ENCODE measurements around the gene SLC44A2.

SLC44A2 gene

DNA sequence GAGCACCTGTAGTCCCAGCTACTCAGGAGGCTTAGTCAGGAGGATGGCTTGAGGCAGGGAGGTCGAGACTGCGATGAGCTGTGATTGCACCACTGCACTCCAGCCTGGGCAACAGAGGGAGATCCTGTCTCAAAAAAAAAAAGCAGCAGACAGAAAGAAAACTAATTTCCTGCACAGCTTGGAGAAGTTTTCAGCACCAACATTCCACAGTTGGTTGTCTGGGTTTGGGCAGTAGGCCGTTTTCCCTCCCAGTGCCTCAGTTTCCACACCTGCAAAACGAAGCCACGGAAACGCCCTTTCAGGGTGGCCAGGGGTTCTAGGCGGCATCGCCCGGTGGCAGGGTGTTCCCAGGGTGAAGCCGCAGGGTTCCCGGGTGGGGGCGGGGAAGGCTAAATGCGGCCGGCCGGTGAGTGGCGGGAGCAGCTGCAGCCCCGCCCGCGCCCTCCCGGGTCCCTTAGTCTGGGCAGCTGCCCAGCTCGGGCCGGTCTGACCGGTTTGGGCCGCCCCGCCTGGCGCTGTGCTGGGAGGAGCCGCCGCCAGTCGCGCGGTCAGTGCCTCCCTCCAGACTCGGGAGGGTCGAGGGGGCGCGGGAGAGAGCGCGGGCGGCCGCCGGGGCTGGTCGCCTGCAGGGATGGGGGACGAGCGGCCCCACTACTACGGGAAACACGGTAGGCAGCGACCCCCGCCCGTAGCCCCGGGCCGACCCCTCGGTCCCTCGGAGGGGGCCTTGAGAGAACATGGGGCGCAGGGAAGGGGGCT lies at the start of gene SLC44A2:
TSS of gene SLC44A2 (plus strand) at position 551 of the 759 bp plus-strand sequence. CDS start at position 632, 81 bp downstream.
- no peak for DNase-seq (ENCODE audit: low read depth)

DNA sequence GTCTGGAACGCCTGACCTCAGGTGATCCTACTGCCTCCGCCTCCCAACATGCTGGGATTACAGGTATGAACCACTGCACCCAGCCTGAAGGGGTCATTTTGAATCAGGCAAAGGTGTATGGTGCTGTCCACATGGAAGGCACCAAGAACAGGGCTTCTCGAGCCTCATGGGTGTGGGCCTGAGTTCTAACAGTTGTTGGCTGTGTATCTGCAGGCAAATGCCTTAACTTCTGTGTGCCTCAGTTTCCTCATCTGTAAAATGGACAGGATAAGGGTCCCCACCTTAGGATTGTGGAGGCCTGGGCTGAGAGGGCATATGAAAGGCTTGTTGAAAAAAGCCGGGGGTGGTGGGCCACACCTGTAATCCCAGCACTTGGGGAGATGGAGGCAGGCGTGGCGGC lies 47.4 kb upstream of the SLC44A2 start:
- no peak for DNase-seq (ENCODE audit: low read depth)

DNA sequence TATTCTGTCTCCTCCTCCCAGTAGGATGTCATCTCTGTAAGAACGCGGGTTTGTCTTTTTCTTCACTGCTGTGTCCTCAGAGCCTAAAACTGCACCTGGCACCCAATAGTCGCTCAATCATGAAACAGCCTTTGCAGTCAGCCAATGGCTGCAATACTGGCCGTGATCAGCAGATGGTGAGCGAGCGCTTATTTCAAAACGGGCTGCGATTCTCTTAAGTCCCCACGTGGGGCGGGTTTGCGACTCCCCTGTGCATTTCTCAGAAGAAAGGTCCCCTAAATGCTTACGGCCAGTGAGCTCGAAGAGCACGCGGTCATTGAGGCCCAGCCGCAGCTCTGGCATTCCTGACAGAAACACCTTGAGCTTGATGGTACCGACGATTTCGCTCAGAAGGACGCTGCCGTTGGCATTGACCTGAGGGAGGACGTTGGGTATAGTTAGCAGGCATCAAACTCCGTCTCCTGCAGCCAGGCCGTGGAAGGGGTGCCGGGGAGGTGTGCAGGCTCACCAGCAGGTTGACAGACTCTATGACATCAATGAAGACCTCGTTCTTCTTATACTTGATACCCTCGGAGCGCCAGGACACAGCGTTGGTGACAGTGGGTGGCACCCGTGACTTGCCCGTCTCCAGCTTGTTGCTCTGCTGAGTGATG lies 44.2 kb upstream of the SLC44A2 start:
- peak; percentile 81 for DNase-seq (ENCODE audit: low read depth)

DNA sequence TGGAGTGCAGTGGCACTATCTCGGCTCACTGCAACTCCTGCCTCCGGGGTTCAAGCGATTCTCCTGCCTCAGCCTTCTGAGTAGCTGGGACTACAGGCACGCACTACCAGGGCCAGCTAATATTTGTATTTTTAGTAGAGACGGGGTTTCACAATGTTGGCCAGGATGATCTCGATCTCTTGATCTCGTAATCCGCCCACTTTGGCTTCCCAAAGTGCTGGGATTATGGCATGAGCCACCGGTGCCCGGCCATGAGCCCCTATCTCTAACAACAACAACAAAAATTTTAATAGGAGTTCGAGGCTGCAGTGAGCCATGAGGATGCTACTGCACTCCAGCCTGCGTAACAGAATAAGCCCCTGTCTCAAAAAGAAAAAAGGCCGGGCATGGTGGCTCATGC lies 43.3 kb upstream of the SLC44A2 start:
- no peak for DNase-seq (ENCODE audit: low read depth)

DNA sequence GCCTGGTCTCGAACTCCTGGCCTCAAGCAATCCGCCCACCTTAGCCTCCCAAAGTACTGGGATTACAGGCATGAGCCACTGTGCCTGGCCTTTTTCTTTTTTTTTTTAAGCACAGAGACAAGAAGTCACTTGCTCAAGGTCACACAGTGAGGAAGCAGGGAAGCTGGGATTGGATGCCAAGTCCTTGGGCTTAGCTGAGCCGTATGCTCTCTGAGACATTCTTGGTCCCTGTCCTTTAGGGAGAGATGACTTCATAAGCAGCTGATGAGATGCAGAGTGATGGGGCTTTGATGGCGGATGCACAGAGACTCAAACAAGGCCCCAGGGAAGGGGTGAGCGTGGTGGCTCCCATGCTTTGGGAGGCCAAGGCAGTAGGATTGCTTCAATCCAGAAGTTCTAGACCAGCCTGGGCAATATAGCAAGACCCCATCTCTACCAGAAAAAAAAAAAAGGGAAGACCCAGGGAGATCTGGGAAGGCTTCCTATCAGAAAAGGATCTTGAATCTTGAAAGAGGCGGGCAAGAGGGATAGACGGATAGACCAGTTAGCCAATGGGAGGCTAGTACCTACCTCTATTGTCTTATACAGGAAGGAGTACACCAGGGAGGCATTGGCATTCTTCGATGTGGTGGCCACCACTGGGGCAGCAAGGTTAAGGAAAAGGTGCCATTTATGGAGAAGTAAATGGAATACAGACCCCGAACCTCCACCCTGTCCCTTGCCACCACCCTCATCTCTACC lies 42.1 kb upstream of the SLC44A2 start:
- DNase-seq (ENCODE audit: low read depth): no peak

DNA sequence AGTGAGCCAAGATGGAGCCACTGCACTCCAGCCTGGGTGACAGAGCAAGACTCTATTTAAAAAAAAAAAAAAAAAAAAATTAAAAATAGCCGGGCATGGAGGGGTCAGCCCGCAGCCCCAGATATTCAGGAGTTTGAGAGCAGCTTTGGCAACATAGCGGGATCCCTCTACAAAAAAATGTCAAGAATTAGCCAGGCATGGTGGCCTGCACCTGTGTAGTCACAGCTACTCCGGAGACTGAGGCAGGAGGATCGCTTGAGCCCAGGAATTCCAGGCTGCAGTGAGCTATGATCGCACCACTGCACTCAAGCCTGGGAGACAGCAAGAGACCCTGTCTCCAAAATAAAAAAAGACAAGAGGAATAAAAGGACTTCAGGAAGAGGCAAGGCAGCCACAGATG lies 39.0 kb upstream of the SLC44A2 start:
- no peak for DNase-seq (ENCODE audit: low read depth)

DNA sequence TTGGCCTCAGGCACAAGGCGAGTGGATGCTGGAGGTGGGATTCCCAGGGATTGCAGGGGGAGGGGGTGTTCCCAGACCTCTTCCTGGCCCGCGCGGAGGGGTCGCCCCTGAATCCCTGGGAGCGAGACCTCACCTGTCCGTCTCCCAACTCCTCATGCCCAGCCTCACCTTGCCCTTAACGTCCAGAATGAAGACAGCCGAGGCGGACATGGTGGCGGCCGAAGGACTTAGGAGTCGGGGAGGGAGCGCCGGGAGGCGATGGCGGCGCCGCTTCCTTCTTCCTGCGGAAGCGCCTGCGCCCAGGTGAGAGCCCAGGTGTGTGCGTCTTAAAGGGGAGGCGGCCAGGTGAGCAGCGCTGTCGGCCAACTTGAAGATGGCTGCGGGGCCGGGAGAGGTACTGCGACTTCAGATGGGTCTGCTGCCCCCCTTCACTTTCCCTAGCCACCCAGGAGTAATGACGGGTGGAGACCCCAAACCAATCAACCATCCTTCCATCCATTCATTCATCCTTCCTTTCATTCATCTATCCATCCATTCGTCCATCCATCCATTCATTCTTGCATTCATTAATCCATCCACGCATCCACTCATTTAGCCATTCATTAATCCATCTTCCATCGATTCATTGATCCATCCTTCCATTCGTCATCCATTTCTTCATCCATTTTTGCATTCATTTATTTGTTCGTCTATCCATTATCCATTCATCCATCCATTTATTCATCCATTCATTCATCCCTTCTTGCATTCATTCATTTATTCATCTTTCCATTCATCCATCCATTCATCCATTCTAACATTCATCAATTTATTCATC lies 38.1 kb upstream of the SLC44A2 start, which contains the start of gene AP1M2:
TSS of gene AP1M2 (minus strand) at position 291 of the 817 bp plus-strand sequence. CDS start at position 210, 81 bp downstream.
- no peak for DNase-seq (ENCODE audit: low read depth)

DNA sequence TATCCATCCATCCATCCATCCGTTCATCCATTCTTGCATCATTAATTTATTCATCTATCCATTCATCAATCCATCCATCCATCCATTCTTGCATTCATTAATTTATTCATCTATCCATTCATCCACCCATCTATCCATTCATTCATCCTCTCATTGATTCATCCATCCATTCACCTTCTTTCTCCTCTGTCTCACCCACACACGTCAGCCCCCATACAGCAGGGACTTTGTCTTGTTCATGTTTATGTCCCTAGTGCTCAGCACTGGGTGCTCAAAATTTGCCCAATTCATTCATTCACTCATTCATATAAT lies 37.6 kb upstream of the SLC44A2 start:
- no peak for DNase-seq (ENCODE audit: low read depth)

DNA sequence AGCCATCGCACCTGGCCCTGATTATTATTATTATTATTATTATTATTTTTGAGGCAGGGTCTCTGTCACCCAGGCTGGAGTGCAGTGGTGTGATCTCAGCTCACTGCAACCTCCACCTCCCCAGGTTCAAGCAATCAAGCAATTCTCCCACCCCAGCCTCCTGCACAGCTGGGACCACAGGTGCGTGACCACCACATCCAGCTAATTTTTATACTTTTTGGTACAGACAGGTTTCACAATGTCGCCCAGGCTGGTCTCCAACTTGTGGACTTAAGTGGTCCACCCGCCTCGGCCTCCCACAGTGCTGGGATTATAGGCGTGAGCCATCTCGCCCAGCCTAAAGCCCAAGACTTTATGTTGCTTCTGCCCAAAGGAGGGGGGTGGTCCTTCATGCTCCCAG lies 32.2 kb upstream of the SLC44A2 start:
- no peak for DNase-seq (ENCODE audit: low read depth)

DNA sequence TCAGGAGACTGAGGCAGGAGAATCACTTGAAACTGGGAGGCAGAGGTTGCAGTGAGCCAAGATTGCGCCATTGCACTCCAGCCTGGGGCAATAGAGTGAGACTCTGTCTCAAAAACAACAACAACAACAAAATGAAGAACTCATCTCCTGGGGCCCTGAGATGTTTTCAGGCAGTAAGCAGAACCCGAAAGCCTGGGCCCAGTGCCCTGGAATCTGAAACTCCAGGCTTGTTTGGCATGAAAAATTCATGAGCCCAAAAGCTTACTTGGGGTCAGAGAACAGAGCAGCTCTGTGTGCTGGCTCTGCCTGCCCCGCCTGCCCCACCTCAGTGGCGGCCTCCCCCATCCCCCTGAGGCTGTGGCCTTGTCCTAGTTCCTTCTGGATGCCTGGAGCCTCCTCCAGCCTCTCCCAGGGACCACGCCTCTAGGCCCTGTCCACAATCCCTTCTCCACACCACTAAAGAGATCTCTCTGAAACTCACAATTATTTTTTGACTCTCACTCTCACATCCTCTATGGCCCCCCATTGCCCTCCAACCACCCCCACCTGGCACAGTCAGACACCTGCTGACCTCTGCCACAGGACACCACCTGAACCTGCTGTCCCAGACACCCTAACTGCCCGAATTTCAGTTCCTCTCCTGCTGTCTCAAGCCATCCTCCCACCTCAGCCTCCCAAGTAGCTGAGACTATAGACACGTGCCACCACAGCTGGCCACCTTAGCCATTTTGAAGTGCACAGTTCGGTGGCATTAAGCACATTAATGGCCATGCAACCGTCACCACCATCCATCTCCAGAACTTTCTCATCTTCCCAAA lies 31.3 kb upstream of the SLC44A2 start:
- DNase-seq (ENCODE audit: low read depth): no peak

DNA sequence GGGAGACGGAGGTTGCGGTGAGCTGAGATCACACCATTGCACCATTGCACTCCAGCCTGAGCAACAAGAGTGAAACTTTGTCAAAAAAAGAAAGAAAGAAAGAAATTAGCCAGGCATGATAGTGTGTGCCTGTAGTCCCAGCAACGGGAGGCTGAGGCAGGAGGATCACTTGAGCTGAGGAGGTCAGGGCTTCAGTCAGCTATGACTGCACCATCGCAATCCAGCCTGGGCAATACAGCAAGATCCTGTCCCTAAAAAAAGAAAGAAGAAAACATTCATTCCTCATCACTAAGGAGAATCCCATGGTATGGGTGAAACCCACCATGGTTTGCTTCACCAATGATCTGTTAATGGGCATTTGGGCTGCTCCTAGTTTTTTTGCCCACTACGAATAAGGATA lies 25.2 kb upstream of the SLC44A2 start:
- DNase-seq (ENCODE audit: low read depth): no peak

DNA sequence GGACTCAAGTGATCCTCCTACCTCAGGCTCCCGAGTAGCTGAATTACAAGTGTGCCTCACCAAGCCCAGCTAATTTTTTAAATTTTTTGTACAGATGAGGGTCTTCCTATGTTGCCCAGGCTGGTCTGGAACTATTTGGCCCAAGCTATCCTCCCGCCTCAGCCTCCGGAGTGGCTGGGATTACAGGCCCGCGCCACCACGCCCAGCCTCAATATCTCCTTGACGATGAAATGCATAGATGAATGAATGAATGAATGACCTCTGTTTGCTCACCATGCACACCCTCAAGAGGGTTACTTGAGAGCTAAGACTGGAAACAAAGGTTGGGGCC lies 23.4 kb upstream of the SLC44A2 start:
- no peak for DNase-seq (ENCODE audit: low read depth)

DNA sequence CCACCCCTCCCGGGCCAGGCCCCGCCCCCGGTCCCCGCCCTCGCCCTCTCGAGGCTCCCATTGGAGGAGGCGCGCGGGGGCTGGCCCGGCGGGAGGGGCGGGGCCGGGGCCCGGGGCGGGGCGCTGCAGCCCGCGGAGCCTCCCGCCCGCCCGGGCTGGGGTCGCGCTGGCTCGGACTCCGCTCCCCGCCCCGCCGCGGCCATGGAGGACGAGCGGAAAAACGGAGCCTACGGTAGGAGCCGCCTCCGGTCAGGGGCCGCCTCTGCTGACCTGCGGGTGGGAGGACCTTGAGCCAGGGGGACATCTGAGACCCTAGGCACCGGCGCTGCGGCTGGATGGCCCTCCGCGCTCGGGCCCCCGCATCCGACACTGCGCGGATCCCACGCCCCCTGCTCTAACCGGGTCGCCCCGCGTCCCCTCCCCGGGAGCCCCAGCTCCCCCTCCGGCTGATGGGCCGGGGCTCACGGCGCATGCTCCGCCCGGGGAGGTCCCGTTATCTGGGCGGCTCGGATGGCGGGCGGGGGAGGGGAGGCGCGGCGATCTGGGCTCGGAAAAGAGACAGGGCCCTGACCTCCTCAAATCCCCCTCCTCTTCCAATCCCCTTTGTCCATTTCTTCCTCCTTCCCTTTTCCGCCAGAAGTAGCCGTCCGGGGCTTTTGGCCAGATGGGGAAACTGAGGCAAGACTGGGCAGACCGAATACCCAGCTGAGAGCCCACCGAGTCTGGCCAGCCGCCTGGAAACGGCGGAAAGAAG lies 22.8 kb upstream of the SLC44A2 start:
- peak; percentile 89 for DNase-seq (ENCODE audit: low read depth)

DNA sequence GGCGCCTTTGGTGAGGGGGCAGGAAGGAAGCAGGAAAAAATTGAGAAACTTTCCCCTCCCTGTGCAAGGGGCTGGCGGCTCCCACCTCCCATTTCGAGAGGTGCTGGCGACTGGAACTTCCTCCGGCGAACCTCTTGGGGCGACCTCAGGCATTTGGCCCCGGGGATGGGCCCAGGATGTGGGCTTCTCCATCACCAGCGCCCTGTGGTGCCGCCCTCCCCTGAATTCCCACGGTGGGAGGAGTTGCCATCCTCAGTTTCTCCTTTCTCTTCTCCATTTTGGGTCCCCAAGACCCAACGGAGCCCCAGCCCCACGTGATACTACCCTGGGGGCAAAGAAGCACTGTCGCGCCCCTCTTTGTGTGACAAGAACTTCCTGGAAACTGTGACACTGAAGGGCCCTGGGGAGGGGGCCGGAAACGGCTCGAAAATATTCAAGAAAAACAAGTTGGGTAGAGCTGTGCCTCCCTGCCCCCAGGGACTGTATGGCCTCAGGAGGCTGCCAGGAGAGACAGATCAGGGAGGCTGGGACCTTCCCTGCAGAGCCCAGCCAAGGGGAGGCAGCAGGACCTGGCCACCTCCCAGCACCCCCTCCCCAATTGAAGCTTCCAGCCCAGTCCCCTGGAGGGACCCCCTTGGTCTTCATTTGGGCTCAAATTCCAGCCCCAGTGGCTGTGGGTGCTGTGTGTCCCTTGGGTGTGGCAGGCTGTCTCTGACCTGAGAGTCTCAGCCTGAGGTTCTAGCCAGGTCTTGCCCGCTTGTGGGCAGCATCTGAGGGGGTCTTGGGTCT lies 22.1 kb upstream of the SLC44A2 start:
- DNase-seq (ENCODE audit: low read depth): peak; percentile 61

DNA sequence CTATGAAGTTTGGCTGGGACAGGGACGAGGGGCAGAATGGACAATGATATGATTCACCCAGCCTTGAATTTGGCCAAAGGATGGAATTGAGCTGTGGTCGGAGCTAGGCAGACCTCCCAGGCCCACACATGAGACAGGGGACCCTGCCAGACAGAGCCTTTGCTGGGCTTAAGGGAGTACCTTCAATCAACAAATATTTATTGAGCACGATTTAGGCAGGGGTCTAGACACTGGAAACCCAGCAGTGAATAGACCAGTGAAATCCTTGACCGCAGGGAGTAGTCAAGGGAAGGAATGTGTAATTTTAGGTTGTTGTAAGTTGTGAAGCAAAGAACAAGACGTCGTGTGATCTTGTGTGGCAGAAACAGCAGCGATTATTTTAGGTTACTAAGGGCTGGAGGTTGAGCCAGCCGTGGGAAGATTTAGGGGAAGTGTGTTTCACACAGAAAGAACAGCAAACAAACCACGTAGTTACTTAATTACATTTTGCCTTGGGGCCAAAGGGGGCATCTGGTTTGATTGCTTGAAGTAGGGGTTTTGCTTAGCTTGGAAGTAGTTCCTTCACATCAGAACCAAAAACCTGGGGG lies 21.4 kb upstream of the SLC44A2 start:
- peak; percentile 13 for DNase-seq (ENCODE audit: low read depth)

DNA sequence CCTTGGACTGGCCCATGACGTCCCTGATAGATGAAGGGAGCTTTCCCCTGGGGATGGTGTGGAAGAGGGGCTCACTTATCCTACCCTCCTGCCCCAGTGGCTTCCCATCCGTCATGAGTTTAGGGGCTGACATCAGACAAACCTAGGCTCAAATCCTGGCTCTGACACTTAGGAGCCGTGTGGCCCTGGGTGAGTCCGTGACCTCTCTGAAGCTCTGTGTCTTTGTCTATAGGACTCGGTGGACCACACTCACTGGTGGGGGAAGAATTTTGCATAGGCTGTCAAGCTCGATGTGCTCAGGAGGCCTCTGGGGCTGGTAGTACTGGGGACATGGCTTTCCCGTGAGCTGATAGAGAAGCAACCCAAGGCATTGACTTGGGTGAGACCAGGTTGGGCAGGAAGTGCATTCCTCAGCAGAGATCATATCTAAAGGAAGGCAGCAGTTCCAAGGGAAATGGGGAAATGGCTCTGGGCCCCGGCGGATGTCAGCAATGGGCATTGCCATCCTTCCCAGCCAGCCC lies 20.8 kb upstream of the SLC44A2 start:
- no peak for DNase-seq (ENCODE audit: low read depth)

DNA sequence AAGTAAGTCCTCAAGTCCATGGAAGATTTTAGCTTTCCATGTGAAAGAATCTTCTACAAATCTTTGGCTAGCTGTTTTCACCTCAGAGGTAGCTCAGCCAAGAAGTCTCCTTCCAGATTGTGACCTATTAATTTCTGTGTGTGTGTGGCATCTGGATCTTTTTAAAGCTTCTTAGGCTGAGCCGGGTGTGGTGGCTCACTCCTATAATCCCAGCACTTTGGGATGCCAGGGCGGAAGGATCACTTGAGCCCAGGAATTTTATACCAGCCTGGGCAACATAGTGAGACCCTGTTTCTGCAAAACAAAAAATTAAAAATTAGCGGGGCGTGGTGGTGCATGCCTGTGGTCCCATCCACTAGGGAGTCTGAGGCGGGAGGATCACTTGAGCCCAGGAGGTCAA lies 13.4 kb upstream of the SLC44A2 start:
- DNase-seq (ENCODE audit: low read depth): no peak

DNA sequence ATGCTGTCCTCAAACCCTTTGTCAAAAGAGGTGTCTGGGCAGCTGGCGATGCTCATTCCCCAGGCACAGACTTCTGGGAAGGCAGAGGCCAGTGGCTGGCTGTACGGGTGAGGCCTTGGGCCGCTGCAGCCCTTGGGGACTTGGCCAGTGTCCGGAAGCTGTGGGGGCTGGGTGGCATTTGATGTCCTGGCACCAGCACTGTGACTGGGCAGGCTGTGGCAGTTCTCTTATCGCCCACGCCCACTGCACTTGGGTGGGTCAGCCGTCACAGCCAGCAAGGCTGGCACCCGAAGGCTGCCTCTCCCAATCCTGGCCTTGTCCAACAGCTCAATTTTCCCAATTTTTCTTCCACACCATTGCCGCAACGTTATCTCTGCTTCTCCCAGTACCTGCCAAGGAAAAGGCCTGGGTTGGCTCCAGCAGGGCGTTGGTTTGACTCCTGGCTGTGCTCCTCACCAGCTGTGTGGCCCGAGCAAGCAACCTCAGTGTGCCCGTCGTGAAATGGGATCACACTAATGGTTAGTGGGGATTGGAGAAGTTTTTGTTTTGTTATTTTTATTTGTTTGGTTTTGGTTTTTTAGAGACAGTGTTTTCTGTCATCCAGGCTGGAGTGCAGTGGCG lies 12.7 kb upstream of the SLC44A2 start:
- no peak for DNase-seq (ENCODE audit: low read depth)

Measured in activated T-cell treated with anti-CD3 and anti-CD28 coated beads for 48 hours (primary cell).